NCI-H1930 (cell line): Measurements from ENCODE around the gene PLB1.
A peak's percentile ranks its signal among the peaks of the same experiment; 100 is the strongest.

ENCODE experiments used
- DNase-seq, 2 experiments: peaks; one replicate each; lab custom pipeline; 2025; lab: John Stamatoyannopoulos, UW

PLB1 gene, protein sequence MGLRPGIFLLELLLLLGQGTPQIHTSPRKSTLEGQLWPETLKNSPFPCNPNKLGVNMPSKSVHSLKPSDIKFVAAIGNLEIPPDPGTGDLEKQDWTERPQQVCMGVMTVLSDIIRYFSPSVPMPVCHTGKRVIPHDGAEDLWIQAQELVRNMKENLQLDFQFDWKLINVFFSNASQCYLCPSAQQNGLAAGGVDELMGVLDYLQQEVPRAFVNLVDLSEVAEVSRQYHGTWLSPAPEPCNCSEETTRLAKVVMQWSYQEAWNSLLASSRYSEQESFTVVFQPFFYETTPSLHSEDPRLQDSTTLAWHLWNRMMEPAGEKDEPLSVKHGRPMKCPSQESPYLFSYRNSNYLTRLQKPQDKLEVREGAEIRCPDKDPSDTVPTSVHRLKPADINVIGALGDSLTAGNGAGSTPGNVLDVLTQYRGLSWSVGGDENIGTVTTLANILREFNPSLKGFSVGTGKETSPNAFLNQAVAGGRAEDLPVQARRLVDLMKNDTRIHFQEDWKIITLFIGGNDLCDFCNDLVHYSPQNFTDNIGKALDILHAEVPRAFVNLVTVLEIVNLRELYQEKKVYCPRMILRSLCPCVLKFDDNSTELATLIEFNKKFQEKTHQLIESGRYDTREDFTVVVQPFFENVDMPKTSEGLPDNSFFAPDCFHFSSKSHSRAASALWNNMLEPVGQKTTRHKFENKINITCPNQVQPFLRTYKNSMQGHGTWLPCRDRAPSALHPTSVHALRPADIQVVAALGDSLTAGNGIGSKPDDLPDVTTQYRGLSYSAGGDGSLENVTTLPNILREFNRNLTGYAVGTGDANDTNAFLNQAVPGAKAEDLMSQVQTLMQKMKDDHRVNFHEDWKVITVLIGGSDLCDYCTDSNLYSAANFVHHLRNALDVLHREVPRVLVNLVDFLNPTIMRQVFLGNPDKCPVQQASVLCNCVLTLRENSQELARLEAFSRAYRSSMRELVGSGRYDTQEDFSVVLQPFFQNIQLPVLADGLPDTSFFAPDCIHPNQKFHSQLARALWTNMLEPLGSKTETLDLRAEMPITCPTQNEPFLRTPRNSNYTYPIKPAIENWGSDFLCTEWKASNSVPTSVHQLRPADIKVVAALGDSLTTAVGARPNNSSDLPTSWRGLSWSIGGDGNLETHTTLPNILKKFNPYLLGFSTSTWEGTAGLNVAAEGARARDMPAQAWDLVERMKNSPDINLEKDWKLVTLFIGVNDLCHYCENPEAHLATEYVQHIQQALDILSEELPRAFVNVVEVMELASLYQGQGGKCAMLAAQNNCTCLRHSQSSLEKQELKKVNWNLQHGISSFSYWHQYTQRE (N-terminal part only)

DNA sequence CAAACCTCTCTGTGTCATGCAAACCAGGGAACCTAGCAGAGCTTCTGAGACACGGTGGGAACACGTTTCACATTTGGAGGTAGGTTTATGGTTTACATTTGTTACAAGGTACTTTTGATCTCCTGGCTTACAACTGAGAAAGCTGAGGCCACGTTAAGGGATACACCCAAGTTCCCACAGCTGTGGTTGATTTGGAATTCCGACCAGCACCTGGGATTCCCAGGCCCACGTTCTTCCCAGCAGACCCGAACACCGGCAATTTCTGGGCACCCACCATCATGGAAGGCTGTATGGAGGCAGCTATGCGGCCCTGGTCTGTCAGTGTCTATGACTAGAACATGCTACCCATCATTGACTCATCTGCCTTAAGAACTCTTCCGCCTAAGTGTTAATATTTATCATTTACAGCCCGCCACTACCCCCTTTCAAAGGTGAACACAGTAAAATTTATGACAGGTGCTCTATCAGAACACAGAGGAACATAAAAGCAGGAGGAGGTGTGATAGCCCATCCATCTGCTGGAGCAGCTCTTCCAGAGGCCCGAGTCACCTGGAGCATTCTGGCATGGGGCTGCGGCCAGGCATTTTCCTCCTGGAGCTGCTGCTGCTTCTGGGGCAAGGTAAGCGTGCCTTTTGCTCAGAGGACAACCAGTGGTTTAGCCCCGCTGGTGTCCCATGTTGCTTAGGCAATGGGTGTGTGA lies at the start of gene PLB1:
TSS of gene PLB1 (plus strand) at position 510 of the 700 bp plus-strand sequence. CDS start at position 565, 55 bp downstream.
- no peak for DNase-seq

- DNase-seq, result no peak
Observed at GRCh38 chr2:28446531-28446930, 49.3 kb upstream of the PLB1 start.

- no peak for DNase-seq
Observed at GRCh38 chr2:28447086-28447485, 48.8 kb upstream of the PLB1 start.

DNA sequence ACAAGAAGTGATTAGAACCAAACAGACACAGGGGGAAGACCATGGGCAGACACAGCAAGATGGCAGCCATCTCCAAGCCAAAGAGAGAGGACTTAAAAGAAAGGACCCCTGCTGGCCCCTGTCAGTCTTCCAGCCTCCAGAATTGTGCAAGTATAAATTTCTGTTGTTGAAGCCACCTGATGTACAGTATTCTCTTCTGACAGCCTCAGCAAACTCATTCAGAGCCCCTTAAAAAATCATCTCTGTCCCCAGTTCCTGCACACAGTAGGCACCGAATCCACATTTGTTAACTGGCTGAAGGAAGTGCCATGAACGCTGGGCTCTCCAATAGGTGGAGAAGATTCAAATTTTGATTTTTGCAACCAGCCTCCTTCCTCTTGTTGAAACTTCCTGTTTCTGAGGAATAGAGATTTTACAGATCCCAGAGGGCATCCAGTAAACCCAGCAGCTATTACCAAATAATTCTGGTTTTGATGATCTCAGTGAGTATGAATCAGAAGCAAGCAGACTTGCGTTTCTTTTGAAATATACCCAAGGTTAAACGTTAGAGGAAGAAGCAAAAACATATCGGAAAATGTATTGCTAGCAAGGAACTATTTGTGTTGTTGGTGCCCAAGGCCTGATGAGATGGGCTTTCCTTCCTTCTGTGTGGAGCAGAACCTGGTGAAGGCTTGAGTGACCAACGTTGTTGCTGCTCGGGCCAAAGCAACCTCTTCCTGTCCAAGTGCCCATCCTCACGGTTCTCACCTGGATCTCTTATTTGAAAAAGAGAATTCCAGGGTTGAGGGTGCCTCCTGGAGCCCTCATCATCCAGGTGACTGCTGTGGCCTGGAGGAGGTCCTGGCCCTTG lies 47.7 kb upstream of the PLB1 start:
- no peak for DNase-seq

GRCh38 chr2:28448793-28449100 lies 47.1 kb upstream of the PLB1 start:
- DNase-seq, result no peak

DNA sequence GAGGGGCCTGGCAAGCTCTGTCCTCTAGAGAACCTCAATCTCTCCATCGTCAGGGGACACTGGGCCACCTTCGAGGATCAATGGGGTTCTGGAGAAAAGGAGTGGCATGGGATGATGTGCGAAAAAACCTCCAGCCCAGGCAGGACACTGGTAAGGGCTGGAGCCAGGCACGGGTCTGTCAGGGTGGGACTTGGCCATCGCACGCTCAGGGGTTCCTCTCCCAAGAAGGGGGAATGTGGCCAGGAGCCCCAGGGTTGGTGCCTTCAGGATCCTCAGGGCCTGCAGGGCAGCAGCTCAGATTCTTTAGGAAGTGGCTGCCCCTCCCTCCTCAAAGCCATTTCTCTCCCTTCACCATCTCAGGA lies 46.8 kb upstream of the PLB1 start:
- DNase-seq, result no peak

- DNase-seq, result no peak
Observed at GRCh38 chr2:28449488-28450395, 46.1 kb upstream of the PLB1 start.

DNA sequence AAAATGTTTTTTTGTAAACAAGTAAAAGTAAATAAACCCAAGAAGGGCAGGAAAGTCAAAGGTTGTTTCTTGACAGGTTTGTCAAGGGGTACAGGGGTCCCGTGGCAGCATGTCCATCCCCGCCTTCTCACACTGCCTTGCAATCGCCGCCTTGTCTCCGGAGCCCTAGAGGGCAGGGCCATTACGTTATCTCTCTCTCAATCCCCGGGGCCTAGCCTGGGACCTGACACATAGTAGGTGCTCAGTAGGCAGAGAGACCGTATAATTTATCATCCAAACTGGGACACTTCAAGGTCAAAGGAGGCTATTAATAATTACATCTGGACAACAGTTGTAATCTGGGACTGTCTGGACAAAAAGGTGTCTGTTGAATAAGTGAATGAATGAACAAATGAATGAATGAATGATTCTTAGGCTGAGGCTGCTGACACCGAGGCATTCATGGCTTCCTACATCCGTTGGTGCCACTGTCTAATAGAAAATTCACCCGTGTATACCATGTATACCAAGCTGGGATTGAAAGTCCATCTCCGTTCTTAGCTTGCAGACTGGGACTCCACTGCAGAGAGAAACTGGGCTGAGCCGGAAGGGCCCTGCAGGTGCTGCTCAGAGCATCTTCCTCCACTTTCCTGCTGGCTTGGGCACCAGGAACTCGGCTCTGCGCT lies 44.8 kb upstream of the PLB1 start:
- no peak for DNase-seq

DNA sequence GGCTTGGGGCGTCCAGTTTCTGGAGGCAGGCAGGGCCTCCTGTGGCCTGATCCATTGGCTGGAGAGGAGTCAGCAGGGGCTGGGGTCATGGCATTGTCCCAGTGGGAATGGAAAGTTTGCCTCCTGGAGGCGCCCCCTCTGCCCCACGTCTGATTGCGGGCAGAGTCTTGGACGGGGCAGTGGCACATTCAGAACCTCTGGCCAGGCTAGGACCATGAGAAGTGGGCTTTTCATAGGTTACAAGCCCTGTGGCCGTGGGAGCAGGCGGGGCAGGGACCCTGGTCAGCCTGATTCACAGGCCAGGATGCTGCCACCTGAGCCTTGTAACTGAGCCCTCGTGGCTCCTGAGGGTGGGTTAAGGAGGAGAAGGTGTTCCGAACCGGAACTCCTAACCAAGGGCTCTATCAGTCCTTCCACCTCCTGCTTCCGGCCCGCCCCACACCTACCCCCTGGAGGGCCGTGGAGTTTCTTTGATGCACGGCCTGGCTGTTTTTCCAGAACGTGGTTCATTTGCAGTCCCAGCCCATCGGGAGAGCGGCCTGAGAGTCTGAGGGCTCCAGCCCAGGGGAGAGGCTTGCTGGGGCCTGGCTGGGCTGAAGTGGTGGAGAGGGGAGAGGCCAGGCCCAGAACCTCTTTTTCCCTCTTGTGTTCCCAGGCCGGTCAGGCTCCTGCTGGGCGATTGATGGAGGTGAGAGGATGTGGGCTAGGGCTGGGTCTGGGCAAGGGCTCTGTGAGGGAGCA lies 43.9 kb upstream of the PLB1 start:
- no peak for DNase-seq

GRCh38 chr2:28452534-28453081 lies 43.3 kb upstream of the PLB1 start:
- peak in 1 of 2 experiments; percentile 24 for DNase-seq

GRCh38 chr2:28453396-28453795 lies 42.5 kb upstream of the PLB1 start:
- no peak for DNase-seq

DNA sequence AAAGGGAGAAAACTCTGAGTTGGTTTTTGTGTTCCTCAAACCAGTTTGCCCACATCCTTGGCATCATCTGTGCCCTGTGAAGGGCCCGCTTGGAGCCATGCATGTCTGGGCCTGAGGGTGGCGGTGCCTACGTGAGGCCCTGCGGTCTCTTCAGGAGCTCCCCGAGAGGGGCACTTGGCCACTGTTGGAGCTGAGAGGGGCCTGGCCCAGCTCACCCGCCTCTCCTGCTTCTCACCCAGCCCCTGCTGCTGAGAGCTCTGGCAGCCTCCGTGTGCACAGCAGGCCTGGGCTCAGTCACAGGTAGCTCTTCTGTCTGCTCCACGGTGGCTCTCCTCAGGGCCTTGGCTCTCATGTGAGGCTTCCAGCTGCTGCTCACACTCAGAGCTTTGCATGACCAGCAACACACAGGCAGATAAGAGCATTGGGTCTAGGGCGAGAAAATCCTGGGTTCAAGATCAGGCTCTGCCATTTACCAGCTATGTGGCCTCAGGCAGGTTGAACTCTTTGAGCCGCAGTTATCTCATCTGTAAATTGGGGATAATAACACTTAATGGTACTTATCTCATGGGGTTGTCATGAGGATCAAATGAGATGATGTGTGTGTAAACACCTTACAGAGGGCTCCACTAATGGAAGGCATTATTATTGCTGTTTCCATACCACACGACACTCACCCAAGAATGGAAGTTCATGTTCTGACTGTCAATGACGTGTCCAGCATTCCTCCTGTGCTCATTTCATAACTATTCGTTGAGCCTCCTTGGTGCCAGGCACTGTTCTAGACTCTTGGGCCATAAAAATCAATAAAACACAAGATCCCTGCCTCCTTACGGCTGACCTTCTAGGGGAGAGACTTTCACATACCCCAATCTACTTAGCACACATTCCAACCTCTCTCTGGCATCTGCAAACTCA lies 41.6 kb upstream of the PLB1 start:
- no peak for DNase-seq

DNA sequence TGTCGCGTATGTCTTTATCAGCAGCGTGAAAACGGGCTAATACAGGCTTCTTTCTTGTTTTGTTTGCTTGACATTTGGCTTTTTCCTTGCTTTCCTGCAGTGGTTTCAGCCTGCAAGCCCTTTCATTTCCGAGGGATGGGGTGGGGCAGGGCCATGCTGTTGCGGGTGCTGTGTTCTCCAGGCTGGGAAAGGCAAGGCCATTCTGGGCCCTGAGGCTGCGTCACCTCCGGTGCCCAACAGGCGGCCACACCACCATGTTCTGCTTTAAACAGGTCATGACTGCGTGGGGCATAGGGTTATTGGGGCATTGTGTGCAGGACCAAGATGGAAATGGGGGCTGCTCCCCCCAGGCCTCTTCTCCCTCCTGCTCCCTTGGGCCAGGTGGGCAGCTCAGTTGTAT lies 38.6 kb upstream of the PLB1 start:
- no peak for DNase-seq

GRCh38 chr2:28461056-28461455 lies 34.8 kb upstream of the PLB1 start:
- DNase-seq, result no peak

- no peak for DNase-seq
Observed at GRCh38 chr2:28462122-28462521, 33.7 kb upstream of the PLB1 start.

GRCh38 chr2:28463211-28463816 lies 32.5 kb upstream of the PLB1 start:
- DNase-seq, result no peak

DNA sequence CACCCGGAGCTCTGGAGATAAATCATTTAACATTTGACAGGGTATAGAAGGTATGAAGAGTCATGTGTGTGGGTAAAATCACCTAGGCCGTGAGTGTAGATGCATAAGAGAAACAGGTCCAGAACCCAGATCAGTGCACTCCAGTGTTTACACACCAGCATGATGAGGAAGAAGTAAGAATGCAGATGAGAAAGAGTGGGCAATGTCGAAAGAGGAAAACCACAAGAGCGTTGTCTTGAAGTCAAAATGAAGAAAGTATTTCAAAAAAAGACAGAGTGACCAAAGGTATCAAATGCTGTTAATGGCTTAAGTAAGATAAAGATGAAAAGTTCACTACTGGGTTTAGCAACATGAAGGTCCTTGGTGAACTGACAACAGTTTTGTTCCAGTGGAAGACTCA lies 32.0 kb upstream of the PLB1 start:
- no peak for DNase-seq
